Stimulated activated CD4-positive, alpha-beta T cell treated with anti-CD3 and anti-CD28 coated beads, Interleukin-4, amount 100 ng/mL, for 4 hours (primary cell): ENCODE results near the gene PIAS2.
"Not testable (repeated sequence)": the region's sequence is repeated elsewhere in the genome, so short reads cannot be mapped to it uniquely, and the experiment has no call there.

Experiments used
- DNase-seq, 2 experiments: peaks; one replicate each; pipeline ENCODE4 v3.0.0-alpha.2; 2020

Gene PIAS2

DNA sequence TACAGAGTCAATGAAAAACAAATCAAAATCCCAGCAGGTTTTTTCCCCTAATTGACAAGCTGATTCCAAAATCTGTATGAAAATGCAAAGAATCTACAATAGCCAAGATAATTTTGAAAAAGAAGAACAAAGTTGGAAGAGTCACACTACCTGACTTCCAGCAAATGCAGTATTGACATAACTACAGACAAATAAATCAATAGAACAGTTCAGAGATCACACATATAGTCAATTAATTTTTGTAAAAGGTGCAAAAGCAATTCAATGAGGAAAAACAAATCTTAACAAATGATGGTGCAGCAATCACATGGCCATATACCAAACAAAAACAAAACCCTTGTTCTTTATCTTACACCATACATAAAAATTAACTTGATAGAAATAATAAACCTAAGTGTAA, 85.9 kb downstream of the PIAS2 start:
- DNase-seq = no peak

- no peak for DNase-seq
These were observed 86.7 kb downstream of the PIAS2 start for GRCh38 chr18:46830633-46831032.

- DNase-seq = no peak
These were observed 87.4 kb downstream of the PIAS2 start for GRCh38 chr18:46829947-46830346.

DNA sequence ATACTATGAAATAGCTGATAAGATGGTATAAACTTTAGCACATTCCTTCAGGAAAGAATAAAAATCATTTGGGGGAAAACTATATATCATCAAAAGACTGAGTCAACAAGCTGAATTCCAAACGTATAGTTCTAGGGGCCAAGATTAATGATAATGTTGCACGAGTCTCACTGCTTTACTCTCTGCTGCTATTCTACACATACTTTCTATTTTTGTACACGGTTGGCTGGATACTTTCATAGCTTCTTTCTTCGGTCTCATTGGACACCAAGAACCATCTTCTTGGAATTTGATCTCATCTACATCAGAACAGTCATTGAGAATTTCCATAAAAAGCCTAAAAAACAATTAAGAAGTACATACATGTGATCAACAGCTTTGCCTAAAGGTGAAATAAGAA, 87.8 kb downstream of the PIAS2 start:
- no peak for DNase-seq

GRCh38 chr18:46821856-46822711, 95.2 kb downstream of the PIAS2 start:
- DNase-seq = no peak

GRCh38 chr18:46820863-46821262, 96.4 kb downstream of the PIAS2 start:
- DNase-seq = no peak

GRCh38 chr18:46815661-46816060, 101.6 kb downstream of the PIAS2 start:
- DNase-seq = no peak

- no peak for DNase-seq
These were observed 102.9 kb downstream of the PIAS2 start for GRCh38 chr18:46814399-46814798.

DNA sequence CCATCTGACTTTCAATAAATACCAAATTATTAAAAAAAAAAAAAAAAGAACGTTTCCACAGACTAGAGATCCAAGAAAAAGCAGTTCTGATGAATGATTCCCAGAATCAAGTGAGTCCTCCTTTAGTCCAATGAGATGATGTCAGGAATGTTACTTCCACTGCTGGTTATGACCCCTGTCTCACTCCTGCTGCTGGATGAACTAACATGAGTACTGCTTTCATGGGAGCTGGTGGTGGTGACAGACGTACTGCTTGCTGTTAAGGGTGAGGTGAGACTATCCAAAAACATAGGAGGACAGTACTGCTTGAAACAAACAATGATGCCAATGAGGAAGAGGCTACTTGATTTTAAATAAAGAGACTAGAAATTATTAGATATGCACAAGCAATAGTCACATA, 105.0 kb downstream of the PIAS2 start:
- no peak for DNase-seq

DNA sequence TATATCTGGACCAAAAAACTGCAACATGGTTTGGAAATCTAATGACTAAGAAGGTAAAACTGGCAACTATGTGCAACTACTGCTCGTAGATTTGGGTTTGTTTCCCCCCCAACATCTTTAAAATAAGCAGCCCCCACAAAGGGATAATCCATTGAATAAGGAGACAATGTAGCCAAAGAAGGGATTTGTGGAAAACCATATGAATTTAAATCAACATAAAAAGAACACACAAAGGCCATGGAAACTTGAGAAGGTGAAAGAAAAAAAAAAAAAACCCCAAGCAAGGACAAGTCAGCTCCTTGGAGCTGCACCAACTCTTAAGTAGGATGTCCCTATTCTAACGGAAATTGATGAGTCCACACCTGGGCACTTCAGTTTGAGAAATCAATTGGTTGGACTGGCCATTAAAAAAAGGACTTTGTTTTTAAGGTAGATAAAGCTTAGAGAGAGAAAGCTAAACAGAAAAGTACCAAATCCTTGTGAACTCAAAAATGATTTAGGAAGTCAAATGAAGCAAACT, 106.8 kb downstream of the PIAS2 start:
- DNase-seq = no peak

DNA sequence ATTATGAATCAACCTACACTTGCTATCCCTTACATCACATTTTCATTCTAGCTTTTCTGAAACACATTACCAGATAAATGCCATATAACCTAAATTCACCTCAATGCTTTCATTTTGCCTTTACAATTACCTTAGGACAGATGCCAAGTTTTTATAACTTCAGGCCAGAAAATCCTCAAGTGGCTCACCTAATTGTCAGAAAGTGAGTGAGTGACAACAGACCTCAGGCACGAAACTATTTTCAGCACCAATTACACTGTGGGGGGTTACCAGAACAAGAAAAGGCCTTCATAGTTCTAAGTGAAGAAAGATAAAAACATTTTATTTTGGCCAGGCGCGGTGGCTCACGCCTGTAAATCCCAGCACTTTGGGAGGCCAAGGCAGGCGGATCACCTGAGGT, 108.2 kb downstream of the PIAS2 start:
- DNase-seq = no peak

DNA sequence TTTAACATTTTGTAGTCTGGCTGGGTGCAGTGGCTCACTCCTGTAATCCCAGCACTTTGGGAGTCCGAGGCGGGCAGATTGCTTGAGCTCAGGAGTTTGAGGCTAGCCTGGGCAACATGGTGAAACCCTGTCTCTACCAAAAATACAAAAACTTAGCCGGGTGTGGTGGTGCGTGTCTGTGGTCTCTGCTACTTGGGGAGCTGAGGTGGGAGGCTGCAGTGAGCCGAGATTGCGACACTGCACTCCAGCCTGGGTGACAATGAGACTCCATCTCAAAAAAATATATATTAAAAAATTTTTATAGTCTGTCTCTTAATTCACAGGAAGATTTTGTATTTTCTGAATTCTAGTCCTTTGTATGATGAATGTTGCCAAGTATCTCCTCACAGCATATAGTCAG, 121.4 kb downstream of the PIAS2 start:
- not testable (repeated sequence) for DNase-seq

- DNase-seq = no peak
These were observed 122.7 kb downstream of the PIAS2 start for GRCh38 chr18:46794607-46795006.

DNA sequence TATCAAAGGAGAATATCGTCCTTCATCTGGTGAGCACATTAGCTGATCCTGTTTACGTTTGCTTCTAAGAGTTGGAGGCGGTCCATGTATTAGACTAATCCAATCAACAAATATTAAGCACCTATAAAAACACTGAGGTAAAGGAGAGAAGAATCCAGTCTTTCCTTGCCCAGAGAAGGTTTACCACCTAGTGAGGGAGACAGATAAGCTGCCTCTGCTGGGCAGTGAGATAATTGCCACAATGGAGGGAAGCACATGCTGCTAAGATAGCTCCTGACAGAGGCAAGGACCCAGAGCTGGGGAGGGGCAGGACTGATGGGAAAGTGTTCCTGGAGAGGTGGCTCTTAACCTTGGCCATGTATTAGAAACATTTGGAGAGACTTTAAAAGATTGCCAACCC, 123.7 kb downstream of the PIAS2 start:
- DNase-seq = no peak

DNA sequence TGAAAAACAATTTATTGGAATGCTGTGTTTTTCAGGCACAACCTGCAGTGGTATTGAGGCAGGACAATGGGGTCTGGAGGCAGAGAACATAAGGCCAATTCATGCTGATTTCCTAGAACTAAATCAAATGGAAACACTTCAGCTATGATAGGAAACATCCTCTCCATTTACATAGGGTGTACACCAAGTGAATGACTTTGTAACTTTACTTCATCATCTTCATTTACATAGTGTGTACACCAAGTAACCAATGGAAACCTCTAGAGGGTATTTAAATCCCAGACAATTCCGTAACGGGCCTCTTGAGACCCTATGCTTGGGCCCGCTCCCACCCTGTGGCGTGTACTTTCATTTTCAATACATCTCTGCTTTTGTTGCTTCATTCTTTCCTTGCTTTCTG, 128.2 kb downstream of the PIAS2 start:
- DNase-seq = no peak

- no peak for DNase-seq
These were observed 129.6 kb downstream of the PIAS2 start for GRCh38 chr18:46787674-46788073.

GRCh38 chr18:46772357-46772756, 144.9 kb downstream of the PIAS2 start:
- no peak for DNase-seq

DNA sequence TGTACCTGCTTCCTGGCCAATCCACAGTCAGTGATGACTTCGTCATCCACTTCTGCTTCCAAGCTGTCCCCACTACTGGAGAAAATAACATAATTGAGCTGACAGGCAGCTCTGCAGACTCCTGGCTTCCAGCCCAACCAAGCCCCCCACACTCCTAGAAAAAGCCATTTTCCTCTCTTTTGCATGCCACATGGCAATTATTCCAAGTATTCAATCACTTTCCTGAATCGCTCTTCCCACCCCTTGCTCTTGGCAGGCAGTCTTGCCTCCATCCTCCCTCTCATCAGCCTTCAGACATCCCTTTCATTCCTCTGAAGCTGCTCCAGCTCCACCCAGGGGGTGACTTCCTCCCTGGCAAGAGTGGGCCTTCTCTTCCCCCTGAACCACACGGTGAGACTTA, 146.2 kb downstream of the PIAS2 start:
- no peak for DNase-seq

DNA sequence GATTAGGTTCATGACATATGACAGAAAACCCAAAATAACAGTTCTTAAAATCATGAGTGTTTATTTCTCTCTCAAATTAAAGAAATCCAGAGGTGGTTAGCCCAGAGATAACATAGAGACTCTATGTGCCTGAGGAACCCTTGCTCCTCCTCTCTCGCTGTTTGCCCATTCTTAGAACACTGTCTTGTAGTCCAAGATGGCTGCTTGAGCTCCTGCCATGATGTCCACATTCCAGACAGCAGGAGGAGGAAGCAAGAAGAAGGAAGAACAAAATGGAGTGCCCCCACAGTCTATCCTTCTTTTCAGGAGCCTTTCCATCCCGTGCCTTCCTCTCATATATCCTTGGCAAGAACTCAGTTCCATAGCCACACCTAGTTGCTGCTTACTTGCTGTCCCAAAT, 146.6 kb downstream of the PIAS2 start:
- DNase-seq = no peak

- no peak for DNase-seq
These were observed 149.0 kb downstream of the PIAS2 start for GRCh38 chr18:46768166-46768921.

GRCh38 chr18:46767217-46767616, 150.1 kb downstream of the PIAS2 start:
- DNase-seq = no peak

DNA sequence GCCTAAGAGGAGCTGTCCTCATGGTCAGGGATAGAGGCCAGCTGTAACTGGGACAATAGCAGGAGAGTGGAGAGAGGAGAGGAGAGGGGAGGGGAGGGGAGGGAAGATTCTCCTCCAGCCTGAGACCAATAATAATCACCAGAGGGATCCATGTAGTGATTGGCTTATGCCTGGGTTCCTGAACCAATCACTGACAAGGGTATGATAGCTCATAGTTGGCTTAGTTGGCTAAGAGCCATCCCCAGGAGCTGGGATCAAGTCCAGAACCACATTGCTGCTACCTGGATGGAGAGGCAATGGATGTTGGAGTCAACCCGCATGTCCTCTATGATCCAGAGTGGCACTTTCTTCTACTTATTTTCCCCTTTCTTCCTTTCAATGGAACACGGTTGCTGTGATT, 152.7 kb downstream of the PIAS2 start:
- no peak for DNase-seq

GRCh38 chr18:46761059-46761769, 156.1 kb downstream of the PIAS2 start:
- DNase-seq = no peak
